ENCODE measurements around the gene PRPF31. TPM values are rescaled to one million over a fixed set of nuclear protein-coding genes. Genes with fewer than 3 reads are reported as not detected.
A peak's percentile ranks its signal among the peaks of the same experiment; 100 is the strongest.

Gene PRPF31
- total RNA-seq, 1 experiment from 2014 or later, result 111 TPM

- DNase-seq (ENCODE audit: low spot score), result no peak
- in situ Hi-C loops (cut with HindIII; ENCODE audit: low sequenced_read_pairs), result no loop called here
Observed at GRCh38 chr19:54137699-54138488, 22.3 kb downstream of the PRPF31 start, which contains the start of gene CNOT3. Gene CNOT3 (plus strand): TSS chr19:54137762. CDS start chr19:54142979, 5,217 bp downstream.

- in situ Hi-C loops (cut with HindIII; ENCODE audit: low sequenced_read_pairs), result no loop called here
- no peak for DNase-seq (ENCODE audit: low spot score)
Observed at GRCh38 chr19:54138489-54139256, 23.1 kb downstream of the PRPF31 start.

GRCh38 chr19:54141356-54141755 lies 25.8 kb downstream of the PRPF31 start:
- no peak for DNase-seq (ENCODE audit: low spot score)
- in situ Hi-C loops (cut with HindIII; ENCODE audit: low sequenced_read_pairs), result no loop called here

- DNase-seq (ENCODE audit: low spot score), result no peak
- in situ Hi-C loops (cut with HindIII; ENCODE audit: low sequenced_read_pairs), result no loop called here
Observed at GRCh38 chr19:54142166-54142780, 26.7 kb downstream of the PRPF31 start.

- in situ Hi-C loops (cut with HindIII; ENCODE audit: low sequenced_read_pairs), result no loop called here
- no peak for DNase-seq (ENCODE audit: low spot score)
Observed at GRCh38 chr19:54145541-54146158, 30.1 kb downstream of the PRPF31 start.

- DNase-seq (ENCODE audit: low spot score), result no peak
- in situ Hi-C loops (cut with HindIII; ENCODE audit: low sequenced_read_pairs), result no loop called here
Observed at GRCh38 chr19:54147676-54148075, 32.1 kb downstream of the PRPF31 start.

- no peak for DNase-seq (ENCODE audit: low spot score)
- in situ Hi-C loops (cut with HindIII; ENCODE audit: low sequenced_read_pairs), result no loop called here
Observed at GRCh38 chr19:54148158-54148557, 32.6 kb downstream of the PRPF31 start.

- no peak for DNase-seq (ENCODE audit: low spot score)
- in situ Hi-C loops (cut with HindIII; ENCODE audit: low sequenced_read_pairs), result no loop called here
Observed at GRCh38 chr19:54149021-54149812, 33.7 kb downstream of the PRPF31 start.

GRCh38 chr19:54151362-54152035 lies 35.9 kb downstream of the PRPF31 start:
- DNase-seq (ENCODE audit: low spot score), result no peak
- in situ Hi-C loops (cut with HindIII; ENCODE audit: low sequenced_read_pairs), result no loop called here

GRCh38 chr19:54152267-54152666 lies 36.7 kb downstream of the PRPF31 start:
- in situ Hi-C loops (cut with HindIII; ENCODE audit: low sequenced_read_pairs), result no loop called here
- DNase-seq (ENCODE audit: low spot score), result no peak

- no peak for DNase-seq (ENCODE audit: low spot score)
- in situ Hi-C loops (cut with HindIII; ENCODE audit: low sequenced_read_pairs), result no loop called here
Observed at GRCh38 chr19:54152878-54153524, 37.4 kb downstream of the PRPF31 start.

GRCh38 chr19:54153731-54154326 lies 38.3 kb downstream of the PRPF31 start:
- in situ Hi-C loops (cut with HindIII; ENCODE audit: low sequenced_read_pairs), result no loop called here
- peak; percentile 38 for DNase-seq (ENCODE audit: low spot score)

GRCh38 chr19:54154603-54155345 lies 39.2 kb downstream of the PRPF31 start:
- DNase-seq (ENCODE audit: low spot score), result no peak
- in situ Hi-C loops (cut with HindIII; ENCODE audit: low sequenced_read_pairs), result no loop called here

GRCh38 chr19:54155694-54156093 lies 40.1 kb downstream of the PRPF31 start:
- DNase-seq (ENCODE audit: low spot score), result no peak

GRCh38 chr19:54156490-54156889 lies 40.9 kb downstream of the PRPF31 start:
- no peak for DNase-seq (ENCODE audit: low spot score)
- in situ Hi-C loops (cut with HindIII; ENCODE audit: low sequenced_read_pairs), result no loop called here

More at GRCh38 chr19:54155694-54156093, 40.1 kb downstream of the PRPF31 start:
- in situ Hi-C loops (cut with HindIII; ENCODE audit: low sequenced_read_pairs), result no loop called here

- DNase-seq (ENCODE audit: low spot score), result no peak
- in situ Hi-C loops (cut with HindIII; ENCODE audit: low sequenced_read_pairs), result no loop called here
Observed at GRCh38 chr19:54156953-54157352, 41.4 kb downstream of the PRPF31 start.

Measured in G401 (cell line).